GM12801 (cell line): ENCODE data around the gene SERPIND1.

Experiments used
- TF ChIP-seq, protein P1 (sequence below): IDR thresholded peaks from one replicate; pipeline ENCODE4 v1.5.1; 2011; ENCODE audit warnings: control low read depth; ENCODE audit not compliant: insufficient read length; ENCODE audit errors: extremely low read depth

SERPIND1 gene

DNA sequence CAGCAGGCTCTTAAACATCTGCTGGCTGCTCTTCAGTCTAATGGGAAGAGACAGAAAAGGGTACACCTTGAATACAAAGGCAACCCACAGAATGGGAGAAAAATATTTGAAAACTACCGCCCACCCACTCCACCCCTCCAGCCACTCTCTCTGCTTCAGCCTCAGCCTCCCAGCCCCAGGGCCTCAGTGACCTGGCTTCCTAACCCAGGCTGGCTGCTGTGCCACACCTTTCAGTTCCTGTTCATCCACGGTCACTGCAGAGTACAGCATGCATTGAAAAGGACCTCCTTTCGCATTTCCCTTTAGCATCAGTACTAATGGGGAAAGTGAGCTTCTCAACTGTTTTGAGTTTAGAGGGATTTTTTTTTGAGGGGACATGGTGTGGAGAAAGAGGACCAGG, 28.8 kb upstream of the SERPIND1 start:
- TF ChIP-seq, protein P1, sequence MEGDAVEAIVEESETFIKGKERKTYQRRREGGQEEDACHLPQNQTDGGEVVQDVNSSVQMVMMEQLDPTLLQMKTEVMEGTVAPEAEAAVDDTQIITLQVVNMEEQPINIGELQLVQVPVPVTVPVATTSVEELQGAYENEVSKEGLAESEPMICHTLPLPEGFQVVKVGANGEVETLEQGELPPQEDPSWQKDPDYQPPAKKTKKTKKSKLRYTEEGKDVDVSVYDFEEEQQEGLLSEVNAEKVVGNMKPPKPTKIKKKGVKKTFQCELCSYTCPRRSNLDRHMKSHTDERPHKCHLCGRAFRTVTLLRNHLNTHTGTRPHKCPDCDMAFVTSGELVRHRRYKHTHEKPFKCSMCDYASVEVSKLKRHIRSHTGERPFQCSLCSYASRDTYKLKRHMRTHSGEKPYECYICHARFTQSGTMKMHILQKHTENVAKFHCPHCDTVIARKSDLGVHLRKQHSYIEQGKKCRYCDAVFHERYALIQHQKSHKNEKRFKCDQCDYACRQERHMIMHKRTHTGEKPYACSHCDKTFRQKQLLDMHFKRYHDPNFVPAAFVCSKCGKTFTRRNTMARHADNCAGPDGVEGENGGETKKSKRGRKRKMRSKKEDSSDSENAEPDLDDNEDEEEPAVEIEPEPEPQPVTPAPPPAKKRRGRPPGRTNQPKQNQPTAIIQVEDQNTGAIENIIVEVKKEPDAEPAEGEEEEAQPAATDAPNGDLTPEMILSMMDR = no peak

DNA sequence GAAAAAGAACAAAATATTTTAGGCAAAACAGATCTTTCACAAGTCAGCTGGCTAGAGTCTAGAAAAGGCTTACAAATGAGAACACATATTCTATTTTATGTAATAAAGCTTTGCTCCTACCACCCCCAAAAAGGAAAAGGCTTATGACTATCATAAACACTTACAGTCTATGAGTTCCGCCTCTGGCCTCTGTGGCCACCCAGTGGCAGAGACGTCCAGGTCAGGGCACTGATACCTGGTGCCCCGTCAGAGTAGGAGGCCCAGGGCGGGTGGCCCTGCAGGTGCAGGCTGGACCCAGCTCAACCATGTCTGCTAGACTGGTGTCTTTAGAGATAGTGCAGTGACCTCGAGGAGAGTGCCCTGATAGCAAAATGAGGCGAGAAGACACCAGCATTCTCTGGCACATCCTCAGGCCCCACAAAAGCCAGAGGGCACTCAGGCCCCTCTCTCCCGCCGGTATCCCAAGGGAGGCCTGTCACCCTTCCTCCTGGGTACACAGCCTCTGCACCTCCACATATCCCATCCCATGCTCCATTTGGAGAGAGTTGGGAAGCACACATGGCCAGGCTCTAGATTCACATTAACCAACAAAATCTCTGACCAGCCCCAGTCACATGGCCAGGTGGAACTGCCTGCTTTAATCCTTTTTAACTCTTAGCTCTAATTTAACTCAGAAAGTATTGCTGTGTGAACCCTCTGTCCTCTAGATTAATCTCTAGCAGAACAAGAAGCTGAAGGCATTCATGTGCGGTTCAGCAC, 27.3 kb upstream of the SERPIND1 start:
- TF ChIP-seq, protein P1 = no peak

DNA sequence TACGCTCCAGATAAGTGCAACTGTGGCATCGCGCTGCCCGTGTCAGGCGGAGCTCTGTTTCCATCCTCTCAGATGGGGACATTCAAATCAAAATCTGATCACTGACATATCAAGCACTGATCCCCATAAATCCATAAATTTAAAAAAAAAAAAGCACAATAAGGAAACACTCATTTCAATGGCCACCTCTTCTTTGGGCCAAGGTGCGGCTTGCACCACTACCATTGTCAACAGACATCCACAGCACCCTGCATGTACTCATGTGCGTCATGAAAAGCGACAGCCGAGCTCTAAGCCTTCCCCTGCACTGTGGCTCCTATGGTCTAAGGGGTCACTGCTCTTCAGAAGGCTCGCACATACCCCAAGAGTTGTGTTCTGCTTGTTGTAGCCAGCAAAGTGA, 26.7 kb upstream of the SERPIND1 start:
- TF ChIP-seq, protein P1 = no peak

DNA sequence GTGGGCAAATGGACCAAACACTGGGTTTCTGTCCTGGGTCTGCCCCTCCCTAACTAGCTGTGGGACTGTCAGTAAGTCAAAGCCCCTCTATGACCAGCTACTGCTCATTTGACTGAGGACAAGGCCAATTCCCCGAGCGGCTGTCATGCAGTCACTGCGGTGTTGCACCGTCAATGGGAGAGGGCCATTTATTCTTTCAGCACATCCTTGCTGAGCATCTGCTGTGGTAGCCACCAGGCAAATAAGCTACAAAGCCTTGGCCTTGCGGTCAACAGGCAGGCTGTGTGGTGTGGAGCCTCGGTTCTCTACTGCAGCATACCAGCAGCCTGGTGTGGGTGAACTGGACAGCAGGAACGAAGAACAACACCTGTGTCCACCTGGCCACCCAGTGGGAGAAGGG, 25.8 kb upstream of the SERPIND1 start:
- TF ChIP-seq, protein P1 = no peak

DNA sequence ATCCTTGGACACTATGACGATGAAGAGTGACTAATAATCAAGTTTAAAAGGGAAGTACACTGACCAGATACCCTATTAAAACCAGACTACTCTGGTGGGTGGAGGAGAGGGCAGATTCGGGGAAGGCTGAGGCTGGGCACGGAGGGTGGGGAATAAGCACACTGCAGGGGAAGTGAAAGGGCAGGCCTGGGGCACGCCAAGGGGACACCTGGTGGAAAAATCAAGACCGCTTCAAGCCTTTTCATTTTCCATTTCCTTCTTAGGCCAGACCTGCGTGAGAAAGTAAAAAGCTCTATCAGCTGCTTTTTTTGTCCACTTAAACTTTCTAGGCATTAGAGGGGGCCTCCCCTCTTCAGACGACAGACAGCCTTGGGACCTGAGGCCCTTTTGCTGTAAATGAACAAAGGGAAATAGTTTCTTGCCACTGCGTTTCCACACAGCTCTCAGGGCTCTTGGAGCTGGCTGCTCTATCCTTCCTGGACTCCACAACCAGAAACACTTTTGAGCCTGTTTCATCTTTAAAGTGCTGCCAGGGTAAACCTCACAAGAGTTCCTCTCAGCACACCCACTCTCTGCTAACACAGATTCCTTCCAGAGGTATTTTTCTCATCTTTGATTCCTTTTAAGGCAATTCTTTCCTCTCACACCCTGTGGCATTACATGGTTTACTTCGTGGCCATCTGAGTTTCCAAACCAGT, 25.0 kb upstream of the SERPIND1 start:
- TF ChIP-seq, protein P1 = no peak

DNA sequence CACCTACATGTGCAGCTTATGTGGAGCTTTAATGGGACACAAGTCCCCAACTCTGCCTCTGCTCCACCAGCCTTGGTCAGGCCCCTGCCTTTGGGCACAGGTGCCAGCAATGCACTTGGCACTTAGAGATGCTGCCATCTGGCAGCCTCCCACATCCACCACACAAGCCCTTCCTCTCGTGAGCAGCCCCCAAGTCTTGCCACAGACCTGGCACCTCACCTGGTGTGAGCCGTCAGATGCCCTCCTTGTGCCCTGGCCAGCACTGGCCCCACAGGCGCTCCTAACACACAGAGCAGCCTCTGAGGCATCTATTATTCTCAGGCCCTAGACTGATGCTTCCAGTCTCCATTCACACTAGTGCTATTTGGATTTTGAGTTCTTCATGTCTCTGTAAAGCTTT, 24.5 kb upstream of the SERPIND1 start:
- TF ChIP-seq, protein P1 = no peak

DNA sequence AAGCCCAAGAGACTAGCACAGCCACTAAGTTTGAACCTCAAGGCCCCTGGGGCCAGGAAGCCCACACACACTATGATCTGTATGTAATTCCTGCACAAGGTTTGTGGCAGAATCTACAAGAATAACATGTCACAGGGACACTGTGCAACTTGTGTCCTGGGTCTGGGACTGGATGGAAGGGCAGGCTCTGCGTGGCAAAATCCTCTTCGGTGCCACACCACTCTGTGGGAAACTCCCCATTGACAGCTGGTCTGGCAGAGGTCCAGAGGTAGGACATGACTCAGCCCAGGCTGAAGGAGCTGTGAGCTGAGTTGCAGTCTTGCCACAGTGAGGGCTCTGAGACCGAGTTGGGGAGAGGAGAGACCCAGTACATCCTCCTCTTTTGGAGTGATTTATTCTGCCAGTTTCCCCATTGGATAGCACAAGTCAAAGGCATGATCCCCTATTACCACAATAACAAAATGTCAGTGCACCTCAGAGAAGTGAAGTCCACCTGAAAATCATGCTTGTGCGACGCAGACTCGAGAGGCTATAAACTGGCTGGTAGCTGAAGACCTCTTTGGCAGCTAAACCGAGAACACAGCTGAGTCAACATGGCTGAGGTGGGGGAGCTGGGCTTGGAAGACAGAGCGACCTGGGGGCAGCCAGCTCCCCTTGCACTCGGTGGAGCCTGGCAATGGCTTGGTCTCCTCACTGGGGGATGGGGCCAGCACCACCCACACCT, 23.3 kb upstream of the SERPIND1 start:
- TF ChIP-seq, protein P1 = no peak
